ENCODE measurements around the gene RPL3.

RPL3 gene

DNA sequence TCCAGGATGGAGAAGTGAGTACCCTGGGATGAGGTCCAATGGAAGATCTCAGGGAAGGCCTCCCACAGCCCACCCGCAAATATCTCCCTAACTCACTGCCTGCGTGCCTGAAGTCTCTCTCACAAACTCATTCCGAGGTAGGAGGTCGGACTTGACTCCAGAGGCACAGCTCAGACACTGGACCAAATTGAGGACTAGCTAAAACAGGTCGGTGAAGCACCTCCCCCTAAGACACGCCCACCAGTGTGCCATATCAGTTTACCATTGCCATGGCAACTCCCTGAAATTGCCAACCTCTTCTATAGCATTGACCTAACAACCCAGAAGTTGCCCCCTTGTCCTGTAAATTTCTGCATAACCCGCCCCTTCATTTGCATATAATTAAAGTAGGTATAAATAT is 17.5 kb downstream of the RPL3 start:
- in situ Hi-C loops (cut with MboI; ENCODE audit: low sequenced_read_pairs) = loop anchor here (25.0 kb wide), 1 partner anchor 115 kb away; no protein-coding TSS in a partner anchor

DNA sequence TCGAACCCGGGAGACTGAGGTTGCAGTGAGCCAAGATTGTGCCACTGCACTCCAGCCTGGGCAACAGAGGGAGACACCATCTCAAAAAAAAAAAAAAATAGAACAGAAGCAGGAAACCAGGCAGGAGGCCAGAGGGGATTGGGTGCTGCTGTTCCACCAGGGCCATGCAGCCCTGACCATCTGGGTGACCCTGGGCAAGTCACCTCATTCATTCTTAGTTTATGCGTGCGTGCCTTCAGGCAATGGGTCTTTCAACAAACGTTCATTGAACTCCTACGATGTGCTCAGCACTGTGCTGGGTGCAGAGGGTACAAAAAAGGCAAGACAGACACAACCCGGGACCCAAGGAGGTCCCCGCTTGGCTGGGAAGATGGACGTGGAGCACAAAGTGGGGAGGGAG is 18.3 kb downstream of the RPL3 start:
- in situ Hi-C loops (cut with MboI; ENCODE audit: low sequenced_read_pairs) = loop anchor here (25.0 kb wide), 1 partner anchor 114 kb away; no protein-coding TSS in a partner anchor

DNA sequence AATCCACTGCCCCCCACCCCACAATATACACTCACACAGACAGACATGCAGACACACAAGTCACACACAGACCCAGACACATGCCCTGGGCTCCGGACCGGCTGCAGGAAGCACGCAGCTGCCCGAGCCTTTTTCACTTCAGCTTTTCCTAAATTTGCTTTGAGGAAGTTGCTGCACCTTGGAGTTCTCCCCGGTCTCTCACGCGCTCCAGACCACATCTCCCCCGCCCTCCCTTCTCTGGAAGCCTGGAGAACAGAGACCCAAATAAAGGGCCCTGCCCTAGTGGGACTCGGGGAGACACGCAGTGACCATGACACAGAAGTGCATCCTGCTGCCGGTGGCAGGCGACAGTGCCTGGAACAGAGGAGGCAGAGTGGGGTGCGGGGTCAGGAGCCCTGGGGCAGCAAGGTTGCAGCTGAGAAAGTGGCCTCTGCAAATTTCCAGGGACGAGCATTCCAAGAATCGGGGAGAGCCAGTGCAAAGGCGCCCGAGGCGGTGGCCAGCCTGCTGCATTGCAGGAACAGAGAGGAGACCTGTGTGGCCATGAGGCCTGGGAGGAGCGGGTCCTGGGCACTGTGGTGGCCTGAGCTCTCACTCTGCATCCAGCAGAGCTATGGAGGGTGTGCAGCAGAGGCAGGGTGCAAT is 19.1 kb downstream of the RPL3 start:
- in situ Hi-C loops (cut with MboI; ENCODE audit: low sequenced_read_pairs) = loop anchor here (25.0 kb wide), 1 partner anchor 113 kb away; no protein-coding TSS in a partner anchor

DNA sequence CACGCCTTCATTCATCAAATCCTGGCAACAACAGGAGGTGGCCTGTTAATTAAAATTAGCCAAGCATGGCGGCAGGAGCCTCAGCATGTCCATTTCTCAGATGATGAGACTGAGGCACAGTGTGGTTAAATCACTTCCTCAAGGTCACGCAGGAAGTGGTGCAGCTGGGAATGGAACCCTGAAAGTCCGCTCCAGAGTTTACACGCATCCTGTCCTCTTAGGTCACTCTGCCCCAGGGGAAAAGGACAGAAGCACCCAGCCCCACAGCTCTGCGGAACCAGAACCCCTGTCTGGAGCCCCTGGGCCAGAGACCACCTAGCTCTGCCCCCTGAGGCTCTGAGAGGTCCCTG is 19.6 kb downstream of the RPL3 start:
- in situ Hi-C loops (cut with MboI; ENCODE audit: low sequenced_read_pairs) = loop anchor here (25.0 kb wide), 1 partner anchor 113 kb away; no protein-coding TSS in a partner anchor

- in situ Hi-C loops (cut with MboI; ENCODE audit: low sequenced_read_pairs) = no loop called here
Observed at GRCh38 chr22:39298241-39298987, 21.0 kb downstream of the RPL3 start.

GRCh38 chr22:39297490-39298240 is 21.8 kb downstream of the RPL3 start:
- in situ Hi-C loops (cut with MboI; ENCODE audit: low sequenced_read_pairs) = no loop called here

- in situ Hi-C loops (cut with MboI; ENCODE audit: low sequenced_read_pairs) = no loop called here
Observed at GRCh38 chr22:39296981-39297489, 22.4 kb downstream of the RPL3 start.

- in situ Hi-C loops (cut with MboI; ENCODE audit: low sequenced_read_pairs) = no loop called here
Observed at GRCh38 chr22:39296535-39296934, 22.9 kb downstream of the RPL3 start.

DNA sequence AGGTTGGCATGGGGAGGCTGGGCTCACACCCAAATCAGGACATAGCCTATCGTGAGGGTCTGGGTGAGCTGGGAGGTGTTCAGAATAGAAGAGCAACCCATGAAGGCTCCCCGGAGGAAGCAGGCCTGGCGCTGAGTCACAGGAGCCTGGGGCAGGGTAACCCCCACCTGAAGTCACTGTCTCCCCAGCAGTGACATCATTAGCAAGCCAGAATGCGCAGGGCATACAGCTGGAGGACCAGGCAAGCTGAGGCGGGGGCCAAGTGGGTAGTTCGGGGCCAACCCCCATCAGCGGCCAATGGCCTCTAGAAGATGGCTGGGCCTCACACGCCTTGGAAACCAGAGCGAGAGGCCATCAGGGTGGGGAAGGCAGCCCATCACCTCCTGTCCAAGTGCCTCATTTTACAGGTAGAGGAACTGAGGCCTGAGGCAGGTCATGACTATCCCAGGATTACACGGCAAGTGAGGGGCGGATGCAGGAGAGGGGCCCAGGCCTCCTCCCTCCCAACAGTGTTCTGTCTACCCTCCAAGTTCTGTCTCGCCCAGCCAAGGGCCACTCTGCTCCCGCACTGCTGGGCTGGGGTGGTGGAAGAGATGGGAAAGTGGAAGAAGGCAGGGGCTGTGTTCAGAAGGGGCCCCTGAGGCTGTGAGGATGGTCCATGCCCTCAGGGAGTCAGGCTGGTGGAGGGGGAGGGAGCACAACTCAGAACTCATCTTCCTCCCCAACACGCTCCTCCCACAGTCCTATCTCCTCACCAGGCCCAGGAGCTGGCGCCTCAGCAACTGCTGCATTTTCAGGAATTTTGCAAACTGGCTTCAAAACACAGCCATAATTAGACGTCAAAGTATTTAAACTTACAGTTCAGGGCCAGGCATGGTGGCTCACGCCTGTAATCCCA is 24.6 kb downstream of the RPL3 start:
- in situ Hi-C loops (cut with MboI; ENCODE audit: low sequenced_read_pairs) = no loop called here

DNA sequence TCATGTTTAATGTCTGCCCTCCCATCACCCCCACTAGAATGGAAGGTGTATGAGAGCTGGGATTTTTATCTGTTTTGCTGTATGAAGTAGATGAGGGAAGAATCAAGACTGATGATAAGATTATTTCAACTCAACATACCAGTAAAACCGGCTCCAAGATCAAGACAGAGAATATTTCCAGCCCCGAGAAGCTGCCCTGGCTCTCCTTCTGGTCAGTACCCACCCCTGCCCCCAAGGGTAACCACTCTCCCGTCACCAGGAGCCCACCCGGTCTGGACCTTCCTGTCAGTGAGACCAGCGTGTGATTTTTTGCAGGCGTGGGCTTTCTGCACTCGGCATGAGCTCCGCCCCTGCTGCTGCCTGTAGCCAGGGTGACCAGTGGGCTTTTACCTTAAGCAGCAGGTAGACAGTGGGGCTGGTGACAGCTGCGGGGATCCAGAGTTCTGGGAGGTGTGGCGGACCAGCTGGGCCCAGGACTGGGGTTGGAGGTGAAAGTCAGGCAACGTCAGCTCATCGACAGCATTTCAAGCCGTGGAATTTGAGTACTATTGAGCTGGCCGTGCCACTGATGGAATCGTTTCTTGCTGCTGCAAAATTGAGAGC is 25.6 kb downstream of the RPL3 start:
- in situ Hi-C loops (cut with MboI; ENCODE audit: low sequenced_read_pairs) = no loop called here

GRCh38 chr22:39292561-39293074 is 26.8 kb downstream of the RPL3 start:
- in situ Hi-C loops (cut with MboI; ENCODE audit: low sequenced_read_pairs) = no loop called here

DNA sequence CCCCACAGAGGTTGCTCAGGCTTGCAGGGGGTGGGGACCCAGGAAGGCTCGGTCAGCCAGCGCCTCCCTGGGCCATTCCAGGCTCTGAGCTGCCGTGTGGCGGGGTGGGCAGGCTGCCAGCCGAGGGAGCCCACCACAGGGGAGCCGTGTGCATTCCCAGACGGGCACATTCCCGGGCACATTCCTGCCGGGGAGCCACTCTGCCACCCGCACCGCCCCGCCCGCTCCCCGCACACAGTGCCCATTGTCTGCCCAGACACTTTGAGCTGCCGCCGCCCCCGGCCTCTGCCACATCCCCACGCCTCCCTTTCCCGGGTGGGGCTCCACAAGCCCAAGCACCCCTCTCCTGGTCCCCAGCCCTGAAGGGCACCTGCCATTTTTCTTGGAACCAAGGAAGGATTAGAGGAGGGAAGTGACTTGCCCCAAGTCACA is 27.4 kb downstream of the RPL3 start:
- in situ Hi-C loops (cut with MboI; ENCODE audit: low sequenced_read_pairs) = no loop called here

DNA sequence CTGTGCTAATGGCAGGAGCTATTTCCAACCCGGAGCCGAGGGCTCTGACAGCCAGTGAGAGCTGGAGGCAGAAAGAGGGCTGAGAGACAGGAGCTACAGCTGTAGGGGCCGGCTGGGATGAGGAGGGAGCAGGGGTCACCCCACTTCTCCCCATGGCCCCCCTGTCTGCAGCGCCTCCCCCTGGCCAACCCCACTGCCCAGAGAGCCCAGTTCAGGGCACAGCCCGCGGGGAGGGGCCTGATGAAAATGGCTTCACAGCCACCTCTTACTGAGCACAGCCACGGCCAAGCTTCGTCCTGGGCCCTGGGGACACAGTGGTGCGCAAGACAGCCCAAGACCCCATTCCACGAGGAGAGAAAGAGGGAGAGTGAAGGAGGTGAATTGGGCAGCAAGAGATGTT is 27.9 kb downstream of the RPL3 start:
- in situ Hi-C loops (cut with MboI; ENCODE audit: low sequenced_read_pairs) = no loop called here

DNA sequence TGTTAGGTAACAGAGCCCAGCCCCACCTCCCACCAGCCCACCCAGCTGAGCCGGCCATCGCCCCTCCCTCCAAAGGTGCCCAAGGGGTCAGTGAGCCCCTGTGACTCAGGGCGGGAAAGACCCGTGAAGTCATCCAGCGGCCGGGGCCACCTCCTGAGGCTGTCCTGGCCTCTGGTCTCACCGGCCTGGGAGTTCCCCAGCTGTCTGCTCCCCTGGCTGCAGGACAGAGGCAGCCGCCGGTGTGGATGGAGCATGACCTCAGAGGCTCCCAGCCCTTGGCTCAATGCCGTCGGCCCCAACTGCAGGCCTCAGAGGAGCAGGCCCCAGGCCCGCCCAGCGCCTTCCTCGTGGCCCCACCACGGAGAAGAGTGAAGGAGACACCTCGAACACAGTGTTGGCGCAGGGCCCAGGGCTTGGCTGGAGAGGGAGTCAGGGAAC is 28.7 kb downstream of the RPL3 start:
- in situ Hi-C loops (cut with MboI; ENCODE audit: low sequenced_read_pairs) = no loop called here

DNA sequence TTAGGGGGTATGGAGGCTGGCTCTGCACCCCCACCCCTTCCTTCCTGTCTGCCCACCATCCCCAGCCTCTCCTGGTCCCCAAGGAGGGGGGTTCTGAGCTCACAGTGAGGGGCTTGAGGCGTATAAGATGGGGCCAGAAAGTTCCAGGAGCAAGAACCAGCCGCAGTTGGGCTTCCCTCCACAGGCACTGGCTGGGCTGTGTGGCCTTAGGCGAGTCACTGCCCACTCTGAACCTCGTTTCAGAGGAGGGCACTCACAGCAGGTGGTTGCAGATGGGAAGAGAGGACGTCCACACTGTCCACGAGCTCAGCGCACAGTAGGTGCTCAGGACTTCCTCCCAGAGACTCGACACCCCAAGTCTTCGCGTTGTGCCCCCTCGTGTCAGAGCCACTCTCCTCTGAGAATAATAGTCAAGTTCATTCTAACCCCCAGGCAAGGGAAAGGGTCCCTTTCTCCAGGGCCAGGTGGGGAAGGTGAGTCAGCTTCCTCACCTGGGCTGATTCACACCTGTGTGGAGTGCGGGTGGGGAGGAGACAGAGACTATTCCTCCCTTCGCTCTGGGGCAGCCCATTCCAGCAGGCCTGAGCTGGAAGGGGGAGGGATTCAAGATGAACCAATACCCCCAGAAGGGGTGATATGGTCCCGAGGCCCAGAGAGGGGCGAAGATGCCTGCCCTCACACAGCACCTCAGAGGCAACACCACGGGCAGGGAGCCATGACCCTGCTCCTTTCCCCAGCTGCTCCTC is 29.3 kb downstream of the RPL3 start:
- in situ Hi-C loops (cut with MboI; ENCODE audit: low sequenced_read_pairs) = no loop called here

DNA sequence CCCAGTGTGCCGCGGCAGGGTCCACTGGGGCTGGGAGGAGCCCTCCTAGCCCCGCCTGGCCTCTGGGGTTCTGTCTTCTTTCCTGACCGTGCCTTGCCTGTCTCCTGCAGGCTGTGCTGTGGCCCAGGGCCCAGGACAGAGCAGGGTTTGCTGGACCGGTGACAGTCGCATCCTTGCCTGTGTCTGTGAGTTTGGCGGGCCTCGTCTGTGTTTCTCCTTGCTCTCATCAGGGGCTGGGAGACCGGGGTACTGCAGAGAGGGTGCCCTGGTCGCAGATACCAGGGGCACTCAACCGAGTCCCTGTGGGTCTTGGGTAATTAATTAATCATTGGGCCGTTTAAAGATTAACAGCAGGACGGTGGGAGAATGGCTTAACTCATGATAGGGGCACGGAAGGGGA is 29.9 kb downstream of the RPL3 start:
- in situ Hi-C loops (cut with MboI; ENCODE audit: low sequenced_read_pairs) = no loop called here

GRCh38 chr22:39288135-39288898 is 31.1 kb downstream of the RPL3 start:
- in situ Hi-C loops (cut with MboI; ENCODE audit: low sequenced_read_pairs) = no loop called here

DNA sequence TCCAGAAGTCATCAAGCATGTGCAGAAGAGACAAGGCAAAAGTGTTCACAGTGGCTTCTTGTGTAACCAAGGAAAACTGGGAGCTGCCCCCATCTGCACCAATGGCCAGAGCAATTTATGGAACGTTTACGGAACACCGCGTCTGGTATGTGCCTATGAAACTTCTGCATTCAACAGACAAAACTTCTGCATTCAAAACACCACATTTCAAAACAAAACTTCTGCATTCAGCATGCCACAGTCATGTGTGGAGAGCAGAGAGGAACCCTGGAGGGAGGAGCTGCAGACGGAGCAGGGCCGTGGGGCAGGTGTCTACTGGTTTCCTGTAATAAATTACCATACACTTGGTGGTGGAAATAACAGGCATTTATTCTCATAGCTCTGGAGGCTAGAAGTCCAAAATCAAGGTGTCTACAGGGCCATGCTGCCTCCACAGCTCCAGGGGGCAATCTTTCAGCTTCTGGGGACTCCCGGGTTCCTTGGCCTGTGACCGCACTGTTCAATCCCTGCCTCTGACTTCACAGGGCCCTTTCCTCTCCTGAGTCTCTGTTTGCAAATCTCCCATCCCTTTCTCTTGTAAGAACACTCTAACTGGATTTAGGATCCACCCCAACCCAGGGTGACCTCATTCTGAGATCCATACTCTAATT is 32.2 kb downstream of the RPL3 start:
- in situ Hi-C loops (cut with MboI; ENCODE audit: low sequenced_read_pairs) = no loop called here

All from hTERT RPE-1 (cell line).